Measurements from ENCODE around the gene HIPK3. TPM values are rescaled to one million over a fixed set of nuclear protein-coding genes. Genes with fewer than 3 reads are reported as not detected.
A peak's percentile ranks its signal among the peaks of the same experiment; 100 is the strongest.

Gene HIPK3
- total and polyA plus RNA-seq, 9 of the 15 experiments (the other 6 are each of a cell fraction or from before 2014, with no cell fraction given): 2.3 to 19.6 (median 7.5) TPM

- TF ChIP-seq HES1 (IDR thresholded peaks at IDR 0.05; ENCODE audit: low read depth): no peak
- TF ChIP-seq GATA2 (CRISPR knock-in tag; IDR thresholded peaks at IDR 0.05): peak; percentile 44; the same call in 1 of the 2 replicates
- TF ChIP-seq JUNB (CRISPR knock-in tag; conservative IDR thresholded peaks at IDR 0.05): no peak
- peak; percentile 98 for TF ChIP-seq CEBPB (tag; IDR thresholded peaks at IDR 0.05)
- TF ChIP-seq SETDB1 (IDR thresholded peaks at IDR 0.05; ENCODE audit: low read length): no peak
- TF ChIP-seq PRDM10 (IDR thresholded peaks at IDR 0.05; ENCODE audit: partially characterized antibody): peak; percentile 95
- TF ChIP-seq RFX1 (IDR thresholded peaks at IDR 0.05): peak; percentile 85
- no peak for TF ChIP-seq TFE3 (CRISPR knock-in tag; IDR thresholded peaks at IDR 0.05)
- TF ChIP-seq RCOR1 (IDR thresholded peaks at IDR 0.05; ENCODE audit: borderline replicate concordance in 1 of 2, low read depth in 2 of 2, low read length in 2 of 2): 0 out of 4 replicates have a peak, but pooled peaks of 1 of the 2 experiments have one; percentile 12
- no peak; the same call in 1 of the 2 replicates for TF ChIP-seq ATF3 (IDR thresholded peaks at IDR 0.05)
- TF ChIP-seq ATF3 (CRISPR knock-in tag; conservative IDR thresholded peaks at IDR 0.05): no peak
- TF ChIP-seq ZBTB8A (IDR thresholded peaks at IDR 0.05; ENCODE audit: partially characterized antibody): no peak
- peak; percentile 45 to 48; a peak in 1 of 4 replicates for TF ChIP-seq TRIM24 (IDR thresholded peaks at IDR 0.05)
- peak; percentile 89 for TF ChIP-seq CEBPG (CRISPR knock-in tag; IDR thresholded peaks at IDR 0.05)
- TF ChIP-seq CEBPG (tag; conservative IDR thresholded peaks at IDR 0.05 in 1 of 2, IDR thresholded peaks at IDR 0.05 in 1 of 2): peak; percentile 89 to 94
These were observed 9.4 kb downstream of the HIPK3 start (continued) for GRCh38 chr11:33266393-33267215.
